Measurements from ENCODE around the gene PARP14.

PARP14 gene

GRCh38 chr3:122687298-122687697 lies 6.7 kb downstream of the PARP14 start:
- Histone ChIP-seq H3F3A (ENCODE audit: insufficient read depth, low read length) (no peaks in the 10 kb centered on the region), H3K27me3 (replicated peaks; ENCODE audit: insufficient read depth, low read length) (no peaks in the 10 kb centered on the region), H3K9me3 (replicated peaks; ENCODE audit: insufficient read depth, low read length) (no peaks in the 10 kb centered on the region), H4K20me1 (ENCODE audit: insufficient read depth, low read length) (no peaks in the 10 kb centered on the region), H3K9ac (ENCODE audit: low read length) (no peak overlapping the region), H2AFZ (ENCODE audit: low read length) (no peak overlapping the region), H3K36me3 (replicated peaks; ENCODE audit: insufficient read depth, low read length) (no peaks in the 10 kb centered on the region; the same call in 1 of the 2 replicates), H3K4me2 (ENCODE audit: low read depth, low read length) (no peak overlapping the region), H3K4me1 (ENCODE audit: low read length) (no peaks in the 10 kb centered on the region), H3K79me2 (ENCODE audit: low read length) (no peaks in the 10 kb centered on the region), H3K4me3 (ENCODE audit: low read length) (no peak overlapping the region), H3K9me2 (replicated peaks; ENCODE audit: insufficient read depth, low read length) (no peaks in the 10 kb centered on the region), H3K27ac (ENCODE audit: low read length) (no peak overlapping the region)
- DNase-seq, result no peak
- TF ChIP-seq CTCF (IDR thresholded peaks at IDR 0.05; ENCODE audit: low read length) (no peak), EZH2 (optimal IDR thresholded peaks at IDR 0.05; ENCODE audit: low read depth, low read length) (no peak), EZH2phosphoT487 (IDR thresholded peaks at IDR 0.05; ENCODE audit: low read length) (no peak)

DNA sequence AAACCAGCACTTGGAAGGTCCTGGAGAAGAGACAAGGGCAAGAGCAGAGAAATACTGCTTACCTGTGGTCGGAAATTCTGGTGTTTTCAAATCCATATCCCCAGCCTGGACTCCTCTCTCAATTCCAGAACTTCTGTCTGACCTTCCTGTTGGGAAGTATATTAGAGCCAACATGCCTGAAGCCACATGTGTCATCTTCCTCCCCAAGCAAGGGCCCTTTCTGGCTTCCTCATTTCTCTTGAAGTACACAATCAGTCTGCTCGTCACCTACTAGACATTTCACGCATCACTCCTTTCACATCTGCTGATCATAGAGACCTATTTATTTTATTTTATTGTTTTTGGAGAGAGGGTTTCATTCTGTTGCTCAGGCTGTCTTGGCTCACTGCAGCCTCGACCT lies 8.4 kb downstream of the PARP14 start:
- no peak for TF ChIP-seq CTCF (IDR thresholded peaks at IDR 0.05; ENCODE audit: low read length)
- no peak for TF ChIP-seq EZH2phosphoT487 (IDR thresholded peaks at IDR 0.05; ENCODE audit: low read length)
- TF ChIP-seq EZH2 (optimal IDR thresholded peaks at IDR 0.05; ENCODE audit: low read depth, low read length), result no peak

GRCh38 chr3:122689587-122689986 lies 8.9 kb downstream of the PARP14 start:
- no peak for TF ChIP-seq EZH2 (optimal IDR thresholded peaks at IDR 0.05; ENCODE audit: low read depth, low read length)
- TF ChIP-seq CTCF (IDR thresholded peaks at IDR 0.05; ENCODE audit: low read length), result no peak
- no peak for TF ChIP-seq EZH2phosphoT487 (IDR thresholded peaks at IDR 0.05; ENCODE audit: low read length)

More for the DNA sequence above, 8.4 kb downstream of the PARP14 start:
- no peak overlapping the region for H3K9ac ChIP-seq (ENCODE audit: low read length)
- H4K20me1 ChIP-seq (ENCODE audit: insufficient read depth, low read length), result no peaks in the 10 kb centered on the region
- H3K9me3 ChIP-seq (replicated peaks; ENCODE audit: insufficient read depth, low read length), result no peaks in the 10 kb centered on the region
- DNase-seq, result no peak
- no peaks in the 10 kb centered on the region for H3F3A ChIP-seq (ENCODE audit: insufficient read depth, low read length)
- H3K4me2 ChIP-seq (ENCODE audit: low read depth, low read length), result no peak overlapping the region
- H3K4me3 ChIP-seq (ENCODE audit: low read length), result no peak overlapping the region
- H3K36me3 ChIP-seq (replicated peaks; ENCODE audit: insufficient read depth, low read length), result no peaks in the 10 kb centered on the region; the same call in 1 of the 2 replicates
- no peaks in the 10 kb centered on the region for H3K4me1 ChIP-seq (ENCODE audit: low read length)
- H2AFZ ChIP-seq (ENCODE audit: low read length), result no peak overlapping the region
- no peaks in the 10 kb centered on the region for H3K27me3 ChIP-seq (replicated peaks; ENCODE audit: insufficient read depth, low read length)
- H3K27ac ChIP-seq (ENCODE audit: low read length), result no peak overlapping the region
- H3K79me2 ChIP-seq (ENCODE audit: low read length), result no peaks in the 10 kb centered on the region
- H3K9me2 ChIP-seq (replicated peaks; ENCODE audit: insufficient read depth, low read length), result no peaks in the 10 kb centered on the region

More at GRCh38 chr3:122689587-122689986, 8.9 kb downstream of the PARP14 start:
- no peak for DNase-seq
- Histone ChIP-seq H3K9me2 (replicated peaks; ENCODE audit: insufficient read depth, low read length) (no peaks in the 10 kb centered on the region), H3K79me2 (ENCODE audit: low read length) (no peaks in the 10 kb centered on the region), H3K9ac (ENCODE audit: low read length) (no peak overlapping the region), H3K27ac (ENCODE audit: low read length) (no peak overlapping the region), H4K20me1 (ENCODE audit: insufficient read depth, low read length) (no peaks in the 10 kb centered on the region), H3K4me3 (ENCODE audit: low read length) (no peak overlapping the region), H3K4me1 (ENCODE audit: low read length) (no peaks in the 10 kb centered on the region), H3K27me3 (replicated peaks; ENCODE audit: insufficient read depth, low read length) (no peaks in the 10 kb centered on the region), H2AFZ (ENCODE audit: low read length) (no peak overlapping the region), H3K4me2 (ENCODE audit: low read depth, low read length) (no peak overlapping the region), H3F3A (ENCODE audit: insufficient read depth, low read length) (no peaks in the 10 kb centered on the region), H3K36me3 (replicated peaks; ENCODE audit: insufficient read depth, low read length) (no peaks in the 10 kb centered on the region; the same call in 1 of the 2 replicates), H3K9me3 (replicated peaks; ENCODE audit: insufficient read depth, low read length) (no peaks in the 10 kb centered on the region)
